UCSD-AML1 (cell line): ENCODE data around the gene SIL1.
"Not testable (repeated sequence)": the region's sequence is repeated elsewhere in the genome, so short reads cannot be mapped to it uniquely, and the experiment has no call there.

ENCODE experiments used
- DNase-seq: peaks from one replicate; lab custom pipeline; 2025; ENCODE audit not compliant: unreplicated experiment; lab: John Stamatoyannopoulos, UW

The SIL1 gene

DNA sequence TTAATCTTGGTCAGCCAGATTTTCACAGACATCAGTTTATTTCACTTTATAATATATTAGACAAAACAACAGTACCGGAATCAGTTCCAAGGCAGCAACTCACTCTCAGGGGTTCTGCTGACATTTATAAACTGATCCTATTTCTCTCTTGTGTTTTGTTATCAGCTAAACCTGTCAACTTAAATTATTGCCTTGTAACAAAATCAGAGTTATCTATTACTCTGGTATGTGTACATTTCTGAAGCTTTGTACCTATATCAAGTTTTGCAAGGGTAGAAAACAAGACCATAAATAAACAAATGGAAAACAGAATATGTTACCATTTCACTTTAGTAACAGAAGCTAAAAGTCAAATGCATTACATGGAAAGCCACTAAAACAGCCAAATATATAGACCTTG lies 122.1 kb downstream of the SIL1 start:
- DNase-seq = no peak

DNA sequence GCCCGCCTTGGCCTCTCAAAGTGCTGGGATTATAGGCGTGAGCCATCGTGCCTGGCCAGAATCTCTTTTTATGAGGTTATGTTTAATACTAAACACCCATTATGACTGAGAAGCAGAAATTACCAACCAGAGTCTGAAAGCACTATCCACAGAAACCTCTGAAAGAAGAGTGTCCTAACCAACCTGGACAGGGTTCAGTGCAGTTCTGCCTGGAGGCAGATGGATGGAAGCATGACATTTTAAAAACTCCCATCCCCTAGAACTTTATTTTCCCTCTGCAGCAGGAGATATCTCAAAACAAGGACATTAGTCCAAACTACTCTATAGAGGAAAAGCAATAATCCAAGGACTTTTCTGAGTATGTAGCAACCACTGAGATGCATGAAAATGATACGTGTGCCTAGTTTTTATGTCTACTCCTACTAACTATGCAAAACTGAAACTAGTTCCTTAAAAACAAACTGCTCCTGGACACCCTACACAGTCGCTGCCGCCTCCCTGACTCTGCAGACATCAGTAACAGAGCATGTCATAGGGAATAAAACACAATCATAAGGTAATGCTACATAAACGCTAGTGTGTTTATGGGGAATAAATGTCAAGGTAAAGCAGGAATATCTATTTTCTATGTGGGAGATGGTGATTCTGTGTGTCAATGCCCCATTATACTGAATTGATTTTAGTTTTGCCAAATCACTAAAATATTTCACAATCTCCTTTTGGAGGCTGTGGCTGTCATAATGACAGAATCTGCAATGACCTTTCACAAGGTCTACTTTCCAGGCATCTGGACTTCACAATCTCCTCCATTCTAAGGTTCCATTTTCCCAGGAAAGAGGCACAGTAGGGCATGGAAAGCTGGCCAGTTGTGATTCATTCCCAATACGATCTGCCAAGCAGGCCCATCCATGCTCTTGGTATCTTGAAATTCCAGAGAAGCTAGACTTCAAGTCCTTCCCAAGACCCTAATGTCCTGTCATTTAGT lies 122.8 kb downstream of the SIL1 start:
- DNase-seq = no peak

DNA sequence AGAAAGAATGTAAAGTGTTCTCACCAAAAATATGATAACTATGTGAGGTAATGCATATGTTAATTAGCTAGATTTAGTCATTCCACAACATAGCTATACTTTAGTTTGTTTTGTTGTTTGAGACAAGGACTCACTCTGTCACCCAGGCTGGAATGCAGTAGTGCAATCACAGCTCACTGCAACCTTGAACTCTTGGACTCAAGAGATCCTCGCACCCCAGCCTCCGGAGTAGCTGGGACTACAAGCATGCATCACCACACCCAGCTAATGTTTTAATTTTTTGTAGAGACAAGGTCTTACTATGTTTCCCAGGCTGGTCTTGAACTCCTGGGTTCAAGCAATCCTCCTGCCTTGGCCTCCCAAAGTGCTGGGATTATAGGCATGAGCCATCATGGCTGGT lies 124.2 kb downstream of the SIL1 start:
- not testable (repeated sequence) for DNase-seq

DNA sequence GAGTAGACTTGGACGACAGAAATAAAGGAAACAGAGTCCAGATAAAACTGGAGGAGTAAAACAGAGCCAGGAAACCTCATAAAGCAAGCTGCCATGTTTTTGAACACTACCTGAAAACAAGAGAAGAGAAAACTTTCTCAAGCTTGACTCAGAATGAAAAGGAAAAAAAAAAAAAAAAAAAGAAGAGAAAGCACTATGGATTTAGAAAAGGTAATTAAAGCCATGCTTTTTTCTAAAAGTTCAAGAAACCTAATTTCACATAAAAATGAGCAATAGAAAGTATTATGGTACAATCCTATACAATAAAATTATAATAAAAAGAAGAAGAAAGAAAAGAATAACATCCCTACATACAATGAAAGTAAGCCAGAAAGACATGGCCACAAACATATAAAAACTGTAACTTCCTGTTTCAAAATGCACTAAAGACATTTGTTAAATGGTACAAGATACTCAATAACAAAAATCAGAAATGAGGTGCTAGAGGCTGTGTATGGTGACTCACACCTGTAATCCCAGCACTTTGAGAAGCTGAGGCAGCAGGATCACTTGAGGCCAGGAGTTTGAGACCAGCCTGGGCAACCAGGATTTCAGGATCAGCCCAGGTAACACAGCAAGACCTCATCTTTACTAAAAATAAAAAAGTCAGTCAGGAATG lies 129.5 kb downstream of the SIL1 start:
- no peak for DNase-seq

DNA sequence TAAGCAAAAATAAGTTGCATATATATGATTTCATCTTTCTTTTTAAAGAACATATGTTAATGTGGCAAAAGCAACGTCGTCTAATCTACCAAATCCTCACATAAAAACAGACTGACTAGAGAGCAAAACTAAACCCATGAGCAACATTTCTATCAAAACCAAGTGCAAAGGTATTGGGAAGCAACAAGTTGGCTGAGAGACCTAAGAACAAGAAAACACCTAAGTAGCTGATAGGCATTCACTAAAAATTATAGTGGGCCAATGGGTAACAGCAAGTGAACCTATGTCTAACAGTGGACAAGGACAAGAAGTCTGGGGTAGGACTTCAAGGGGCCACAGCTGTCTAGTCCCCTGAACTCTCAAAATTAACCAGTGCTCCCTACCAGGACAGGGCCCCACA lies 130.1 kb downstream of the SIL1 start:
- no peak for DNase-seq

DNA sequence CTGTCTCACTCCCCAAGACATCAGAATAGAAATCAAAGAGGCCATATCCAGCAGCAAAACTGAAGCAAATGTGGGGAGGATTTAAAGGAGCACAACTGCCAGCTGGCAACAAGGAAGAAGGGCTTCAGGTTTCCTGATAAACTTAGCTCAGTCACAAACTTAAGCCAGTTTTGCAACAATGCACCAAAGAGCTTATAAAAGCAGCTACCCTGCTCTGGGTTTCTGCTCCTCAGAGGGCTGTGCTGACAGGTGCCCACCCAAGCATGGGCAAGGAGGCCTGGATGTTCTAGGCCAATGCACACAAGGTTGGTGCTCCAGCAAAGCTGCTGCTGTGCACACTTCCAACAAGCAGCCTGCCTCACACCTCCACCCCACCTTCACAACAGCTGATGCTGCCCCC lies 132.9 kb downstream of the SIL1 start:
- no peak for DNase-seq

DNA sequence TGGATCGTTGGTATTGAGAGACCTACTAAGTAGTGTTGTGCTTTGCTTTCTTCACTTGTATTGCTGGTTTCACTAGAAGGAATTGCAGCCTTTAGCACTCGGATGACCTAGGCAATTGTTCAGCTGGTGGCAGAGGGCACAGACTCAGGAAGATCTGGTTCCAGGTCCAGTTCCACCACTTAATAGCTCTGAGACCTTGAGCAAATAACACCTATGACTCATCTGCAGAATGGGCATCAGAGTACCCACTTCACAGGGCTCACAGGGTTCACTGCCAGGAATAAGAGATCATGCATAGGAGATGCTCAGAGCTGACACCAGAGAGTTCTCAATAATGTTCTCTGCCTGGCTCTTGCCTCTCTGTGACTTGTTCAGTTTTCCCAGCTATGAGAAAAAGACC lies 133.6 kb downstream of the SIL1 start:
- no peak for DNase-seq

DNA sequence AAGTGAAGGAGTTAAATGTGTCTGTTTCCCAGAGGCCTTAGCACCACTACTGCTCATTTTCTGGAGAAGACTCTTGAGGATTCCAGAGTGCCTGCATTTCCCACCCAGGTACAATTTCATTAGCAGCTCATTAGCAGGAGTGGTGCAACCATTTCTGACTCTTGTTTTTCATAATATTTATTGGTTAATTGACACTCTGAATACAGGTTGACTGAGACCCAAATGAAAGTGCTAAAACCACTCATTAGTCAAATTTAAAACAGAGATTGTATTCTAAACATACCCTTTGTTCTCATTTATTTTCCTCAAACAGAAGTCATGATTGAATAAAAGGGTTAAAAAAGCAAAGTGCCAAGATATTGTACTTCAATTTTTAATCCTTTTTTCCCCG lies 134.5 kb downstream of the SIL1 start:
- DNase-seq = no peak

DNA sequence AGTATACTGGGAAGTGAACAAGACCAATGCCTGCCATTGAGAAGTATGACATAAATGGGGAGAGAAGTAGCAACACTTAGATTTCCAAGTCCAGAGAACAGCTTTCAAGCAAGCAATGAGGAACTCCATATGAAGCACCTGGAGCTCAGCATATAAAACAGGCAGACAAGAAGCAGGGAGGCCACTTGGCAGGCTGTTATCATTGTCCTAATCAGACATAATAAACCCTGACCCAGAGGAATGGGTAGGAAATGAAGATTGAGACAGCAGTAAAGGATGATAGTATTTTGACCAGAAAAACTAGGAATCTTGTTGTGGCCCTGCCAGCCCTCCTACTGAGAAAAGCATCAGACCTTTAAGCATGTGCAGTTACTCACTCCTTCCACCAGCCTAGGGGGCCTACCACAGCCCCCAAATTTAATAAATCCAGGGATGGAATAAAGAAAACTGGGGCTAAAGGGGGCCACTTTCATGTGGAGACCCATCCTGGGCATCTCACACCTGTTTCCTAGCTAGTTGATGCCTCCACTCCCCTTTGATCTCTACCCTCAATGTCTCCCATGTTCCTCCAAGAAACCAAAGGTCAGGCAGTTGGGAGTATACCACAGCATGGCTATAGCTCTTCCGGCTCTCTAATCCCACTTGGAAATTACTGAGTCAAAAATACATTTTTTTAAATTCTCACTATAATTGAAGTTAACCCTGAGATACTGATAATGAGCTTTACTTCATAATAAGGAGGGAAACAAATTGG lies 135.1 kb downstream of the SIL1 start:
- DNase-seq = no peak

DNA sequence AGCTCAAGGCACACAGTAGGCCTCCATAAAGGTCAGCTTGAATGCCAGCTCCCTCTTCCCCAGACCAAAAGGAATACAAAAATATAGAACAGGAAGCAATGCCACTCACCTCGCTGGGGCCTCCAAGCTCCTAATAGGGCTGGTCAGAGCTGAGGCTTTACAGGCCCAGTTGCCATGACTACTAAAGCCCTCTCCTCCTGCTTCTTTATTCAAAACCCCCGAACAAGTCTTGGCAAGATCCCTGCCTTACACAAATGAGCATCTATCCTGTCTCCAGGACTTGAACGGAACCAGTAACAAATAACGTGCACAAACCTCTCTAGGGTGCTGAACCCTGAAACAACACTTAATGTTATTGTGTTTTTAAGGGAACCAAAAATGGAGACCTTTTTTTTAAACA lies 136.3 kb downstream of the SIL1 start:
- DNase-seq = no peak

DNA sequence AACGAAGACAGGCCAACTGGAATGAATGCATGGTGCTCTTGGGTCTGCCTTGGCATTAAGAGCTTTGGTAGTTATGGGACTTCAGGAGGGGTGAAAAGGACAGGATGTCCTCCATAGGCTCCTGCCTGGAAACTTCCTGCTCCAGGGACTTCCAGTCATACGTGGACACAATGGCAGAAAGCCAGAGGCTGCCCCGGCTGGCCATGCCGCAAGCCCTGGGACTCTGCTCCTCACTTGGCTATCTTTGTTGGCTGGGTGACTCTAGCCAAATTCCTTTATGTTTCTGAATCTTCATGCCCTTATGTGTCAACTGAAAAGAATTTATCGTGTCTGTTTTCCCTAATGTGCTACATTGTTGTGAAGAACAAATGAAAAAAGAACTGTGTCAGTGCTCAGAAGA lies 136.9 kb downstream of the SIL1 start:
- no peak for DNase-seq

DNA sequence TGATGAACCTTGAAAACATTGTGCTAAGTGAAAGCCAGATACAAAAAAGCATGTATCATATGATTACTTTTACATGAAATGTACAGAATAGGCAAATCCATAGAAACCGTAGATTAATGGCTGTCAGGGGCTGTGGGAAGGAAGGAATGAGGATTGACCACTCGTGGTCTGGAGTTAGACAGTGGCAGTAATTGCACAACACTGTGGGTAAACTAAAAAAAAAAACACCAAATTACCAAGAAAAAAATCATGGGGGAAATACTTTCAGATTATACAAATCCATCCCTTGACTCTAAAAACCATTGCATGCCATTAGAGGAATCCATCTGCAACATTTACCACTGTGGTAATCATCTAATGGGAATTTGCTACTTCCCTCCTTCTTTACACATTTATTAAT lies 140.0 kb downstream of the SIL1 start:
- DNase-seq = no peak

DNA sequence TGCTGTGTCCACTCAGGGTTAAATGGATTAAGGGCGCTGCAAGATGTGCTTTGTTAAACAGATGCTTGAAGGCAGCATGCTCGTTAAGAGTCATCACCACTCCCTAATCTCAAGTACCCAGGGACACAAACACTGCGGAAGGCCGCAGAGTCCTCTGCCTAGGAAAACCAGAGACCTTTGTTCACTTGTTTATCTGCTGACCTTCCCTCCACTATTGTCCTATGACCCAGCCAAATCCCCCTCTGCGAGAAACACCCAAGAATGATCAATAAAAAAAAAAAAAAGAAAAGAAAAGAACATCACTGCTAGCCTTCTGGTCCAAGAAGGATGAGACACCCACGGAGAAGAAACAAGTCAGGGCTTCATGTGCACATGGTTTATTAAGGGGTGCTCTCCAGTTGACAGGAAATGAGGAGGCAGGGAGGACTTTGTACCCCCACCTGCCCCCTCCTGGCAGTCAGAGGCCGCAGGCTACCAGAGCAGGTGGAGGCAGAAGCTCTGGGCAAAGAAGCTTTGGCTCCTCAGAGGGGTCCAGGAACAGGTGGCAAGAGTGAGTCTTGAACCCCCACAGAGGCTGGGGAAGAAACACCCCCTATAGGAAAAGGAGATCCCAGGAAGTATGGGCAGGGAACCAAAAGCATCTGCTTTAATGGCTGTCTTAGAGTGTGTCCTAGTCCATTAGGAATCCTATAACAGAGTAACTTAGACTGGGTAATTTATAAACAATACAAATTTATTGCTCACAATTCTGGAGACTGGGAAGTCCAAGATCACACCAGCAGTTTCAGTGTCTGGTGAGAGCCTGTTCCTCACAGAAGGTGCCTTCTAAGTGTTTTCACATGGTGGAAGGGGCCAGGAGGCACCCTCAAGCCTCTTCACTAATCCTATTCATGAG lies 140.9 kb downstream of the SIL1 start:
- DNase-seq = not testable (repeated sequence)

DNA sequence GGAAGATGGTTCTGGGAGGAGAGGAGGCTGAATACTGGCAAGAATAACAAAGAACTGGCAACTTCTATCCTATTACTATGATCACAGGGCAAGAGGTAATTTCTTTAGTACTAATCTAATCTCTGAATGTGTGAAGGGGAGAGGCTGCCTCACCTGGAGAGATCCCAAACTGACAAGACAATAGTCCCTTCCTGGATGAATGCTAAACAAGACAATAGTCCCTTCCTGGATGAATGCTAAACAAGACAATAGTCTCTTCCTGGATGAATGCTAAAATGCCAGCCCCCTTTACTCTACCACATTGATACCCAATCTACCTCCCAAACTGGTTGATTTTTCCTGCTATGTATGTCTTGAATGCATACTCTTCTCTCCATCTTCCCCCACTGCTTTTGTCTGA lies 145.2 kb downstream of the SIL1 start:
- DNase-seq = no peak

DNA sequence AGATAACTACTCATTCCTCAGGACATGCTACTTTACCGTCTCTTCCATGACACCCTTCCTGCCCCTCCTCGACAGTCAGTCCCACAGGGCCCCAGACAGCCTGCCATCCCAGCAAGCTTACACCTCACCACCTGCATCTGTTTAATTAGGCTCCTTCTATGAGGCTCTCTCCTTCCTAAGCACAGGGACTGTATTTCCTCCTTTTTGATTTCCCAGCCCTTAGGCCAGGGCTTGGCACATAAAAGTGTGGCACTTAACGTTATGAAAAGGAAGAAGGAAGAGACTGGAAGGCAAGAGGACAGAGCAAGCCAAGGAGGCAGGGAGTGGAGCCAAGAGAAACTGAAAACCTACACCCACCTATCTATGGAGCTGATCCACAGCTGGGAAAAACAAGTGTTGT lies 146.8 kb downstream of the SIL1 start:
- no peak for DNase-seq

DNA sequence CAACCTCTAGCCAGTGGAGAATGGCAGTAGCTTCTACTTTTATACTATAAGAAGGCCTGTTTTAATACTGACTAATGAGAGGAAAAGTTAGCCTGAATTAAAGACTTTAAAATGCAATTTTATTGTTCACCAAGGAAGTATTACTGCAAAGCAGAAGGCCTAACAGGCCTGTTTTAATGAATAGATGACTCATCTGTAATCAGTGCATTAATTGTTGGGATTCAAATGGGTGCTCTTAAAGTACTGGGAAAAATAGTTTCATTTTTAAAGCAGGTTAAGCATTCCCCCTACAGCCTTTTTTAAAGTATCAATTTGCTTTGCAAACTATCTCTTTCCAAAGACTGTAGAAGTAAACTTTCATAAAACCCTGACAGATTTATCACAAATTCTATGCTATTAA lies 147.7 kb downstream of the SIL1 start:
- no peak for DNase-seq

DNA sequence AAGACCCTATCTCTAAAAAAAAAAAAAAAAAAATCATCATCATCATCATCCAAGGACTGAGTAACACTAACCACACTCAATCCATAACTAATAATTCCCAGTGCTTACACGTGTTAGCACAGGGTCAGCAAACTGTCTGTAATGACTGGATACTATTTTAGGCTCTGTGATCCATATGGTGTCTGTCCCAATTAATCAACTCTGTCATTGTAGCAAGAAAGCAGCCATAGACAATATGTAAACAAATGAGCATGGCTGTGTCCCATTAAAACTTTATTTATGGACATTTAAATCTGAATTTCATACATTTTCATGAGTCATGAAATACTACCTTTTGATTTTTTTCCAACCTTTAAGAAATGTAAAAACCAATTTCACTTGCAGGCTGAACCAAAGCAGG lies 148.4 kb downstream of the SIL1 start:
- DNase-seq = no peak

DNA sequence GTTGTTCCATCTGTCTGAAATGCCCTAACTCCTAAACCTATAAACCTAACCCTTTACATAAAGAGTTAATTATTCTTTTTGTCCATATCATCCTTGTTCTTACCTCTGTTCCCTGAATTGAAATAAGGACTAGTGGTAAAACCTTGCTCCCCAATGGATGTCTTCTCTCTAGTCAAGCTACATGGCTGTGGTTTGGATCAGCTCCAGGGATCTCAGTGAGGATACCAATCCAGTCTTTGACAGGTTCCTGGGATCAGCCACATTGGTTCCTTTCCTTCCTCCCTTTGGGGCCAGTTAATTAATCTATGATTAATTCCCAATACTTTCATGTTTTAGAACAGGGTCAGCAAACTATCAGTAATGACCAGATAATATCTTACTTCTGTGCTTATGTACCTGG lies 151.6 kb downstream of the SIL1 start:
- no peak for DNase-seq

DNA sequence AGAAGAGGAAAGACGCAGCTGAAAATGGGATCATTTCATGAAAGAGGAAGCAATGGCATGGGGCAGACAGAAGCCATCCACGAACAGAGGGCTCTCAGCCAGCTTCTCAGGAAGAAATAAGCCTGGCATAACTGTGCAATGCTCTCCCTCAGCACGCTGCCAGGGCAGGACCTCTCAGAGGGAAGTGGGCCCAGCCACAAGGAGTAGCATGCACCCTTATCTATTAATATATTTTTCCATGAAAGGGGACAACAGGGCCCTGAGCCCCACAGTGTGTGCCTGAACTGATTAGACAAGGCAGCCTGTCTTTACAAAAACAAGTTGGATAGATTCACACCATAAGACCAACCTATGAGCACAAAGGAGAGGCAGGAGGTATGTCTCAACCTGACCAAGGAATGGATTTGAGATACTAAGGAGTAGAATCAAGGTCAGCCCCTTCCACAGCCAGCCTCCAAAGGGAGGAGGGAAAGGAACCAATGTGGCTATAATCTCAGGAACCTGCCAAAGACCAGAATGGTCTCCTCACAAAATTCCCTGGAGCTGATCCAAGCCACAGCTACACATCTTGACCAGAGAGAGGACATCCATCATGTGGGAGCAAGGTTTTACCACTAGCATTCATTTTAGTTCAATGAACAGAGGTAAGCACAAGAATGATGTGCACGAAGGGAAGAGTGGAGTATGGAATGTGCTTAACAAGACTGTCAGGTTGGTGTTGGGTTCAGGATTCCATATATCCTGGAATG lies 154.8 kb downstream of the SIL1 start:
- peak; percentile 26 for DNase-seq

DNA sequence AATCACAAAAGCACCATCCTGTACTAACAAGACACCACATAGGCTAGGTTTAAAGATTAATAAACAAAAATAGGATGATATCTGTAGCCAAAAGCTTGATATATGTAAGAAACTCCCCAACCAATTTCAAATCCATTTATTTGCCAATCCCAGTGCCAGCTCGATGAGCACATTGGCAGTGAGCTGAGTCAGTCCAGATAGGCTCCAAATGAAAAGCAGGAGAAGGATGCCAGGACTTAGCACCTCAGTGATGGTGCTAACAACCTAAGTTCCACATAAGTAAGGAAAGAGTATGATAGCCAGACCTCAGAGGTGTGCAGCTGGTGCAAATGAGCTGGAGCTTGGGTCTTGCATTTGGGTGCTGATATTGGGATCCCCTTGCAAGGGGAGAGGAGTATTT lies 158.1 kb downstream of the SIL1 start:
- no peak for DNase-seq
